Sigmoid colon (tissue), 7 donors: ENCODE data around the gene PRDM4. TPM values are rescaled to one million over a fixed set of nuclear protein-coding genes. Genes with fewer than 3 reads are reported as not detected.
"Not testable (repeated sequence)": the region's sequence is repeated elsewhere in the genome, so short reads cannot be mapped to it uniquely, and the experiment has no call there.

ENCODE experiments used
- DNase-seq: peaks from one replicate; pipeline ENCODE4 v3.0.0-alpha.2; 2019
- H3K27ac ChIP-seq, 4 donors: fragments of 200-600 bp; sonication (generic); one replicate each; pipeline ENCODE4 v1.5.1; 2016 to 2019; ENCODE audit warnings: mild to moderate bottlenecking in 1 of 4
- H3K27me3 ChIP-seq, 3 donors: fragments of 200-600 bp; sonication (generic); one replicate each; pipeline ENCODE4 v1.5.1; 2019; ENCODE audit warnings: mild to moderate bottlenecking in 1 of 3
- H3K36me3 ChIP-seq, 4 donors: fragments of 200-600 bp; sonication (generic); one replicate each; pipeline ENCODE4 v1.5.1; 2016 to 2019
- H3K4me1 ChIP-seq, 4 donors: fragments of 200-600 bp; sonication (generic); one replicate each; pipeline ENCODE4 v1.5.1; 2017 to 2019
- H3K4me3 ChIP-seq, 4 donors: fragments of 200-600 bp; sonication (generic); one replicate each; pipeline ENCODE4 v1.5.1; 2017 to 2019; ENCODE audit warnings: mild to moderate bottlenecking in 2 of 4, moderate library complexity in 1 of 4
- H3K9me3 ChIP-seq, 4 donors: fragments of 200-600 bp in 3 of 4; sonication (generic) in 3 of 4; one replicate each; pipeline versions ENCODE4 v1.5.1 to v1.6.1; 2013 to 2019
- EP300 ChIP-seq, 4 donors: sonication (generic); formaldehyde crosslinking; IDR thresholded peaks; one replicate each; pipeline ENCODE4 v1.6.1; 2017; ENCODE audit warnings: antibody characterized with exemption in 4 of 4
- POLR2A ChIP-seq, 2 donors: fragments of 450-650 bp; IDR thresholded peaks; one replicate each; pipeline ENCODE4 v1.6.1; 2016; ENCODE audit warnings: antibody characterized with exemption in 2 of 2, mild to moderate bottlenecking in 2 of 2, moderate library complexity in 2 of 2
- POLR2AphosphoS5 ChIP-seq, 4 donors: sonication (generic); formaldehyde crosslinking; IDR thresholded peaks; one replicate each; pipeline ENCODE4 v1.6.1; 2017; ENCODE audit warnings: antibody characterized with exemption in 4 of 4
- WGBS, 2 donors: extraction: QIAGEN DNeasy Blood & Tissue Kit; methylation state at CpG; one replicate each; pipeline ENCODE4 v1.1.7; 2013; 5-methylcytosine and 5-hydroxymethylcytosine counted together
- intact Hi-C: fragments of 100-400 bp; cut with DNase I; formaldehyde crosslinking; loops from one replicate; pipeline ENCODE4 v1.15.1; 2023
- polyA plus RNA-seq, 3 donors: library from polyadenylated mRNA; stranded (reverse); fragments of 200-250 nt; gene quantifications; one replicate each; pipeline ENCODE4 v1.2.3, GENCODE V29; 2013
- total RNA-seq, 4 donors: library from RNA; depleted of rRNA; stranded (reverse); fragments of >200 nt; gene quantifications; one replicate each; pipeline ENCODE4 v1.1.0, GENCODE V29; 2016
- TF ChIP-seq, protein P1 (sequence below), 4 experiments: fragments of 450-650 bp in 3 of 4; fragments of 200-600 bp in 1 of 4; IDR thresholded peaks; one replicate each; pipeline ENCODE4 v1.5.1; 2016 to 2019; ENCODE audit warnings: antibody characterized with exemption in 4 of 4, mild to moderate bottlenecking in 3 of 4, moderate library complexity in 2 of 4
- donor health status: healthy with polysubstance abuse.
- donor health status: Bipolar disorder and iron deficiency.
- donor health status: healthy.

Gene PRDM4
- total and polyA plus RNA-seq, 7 donors = 15.6 to 25.7 (median 19.7) TPM

DNA sequence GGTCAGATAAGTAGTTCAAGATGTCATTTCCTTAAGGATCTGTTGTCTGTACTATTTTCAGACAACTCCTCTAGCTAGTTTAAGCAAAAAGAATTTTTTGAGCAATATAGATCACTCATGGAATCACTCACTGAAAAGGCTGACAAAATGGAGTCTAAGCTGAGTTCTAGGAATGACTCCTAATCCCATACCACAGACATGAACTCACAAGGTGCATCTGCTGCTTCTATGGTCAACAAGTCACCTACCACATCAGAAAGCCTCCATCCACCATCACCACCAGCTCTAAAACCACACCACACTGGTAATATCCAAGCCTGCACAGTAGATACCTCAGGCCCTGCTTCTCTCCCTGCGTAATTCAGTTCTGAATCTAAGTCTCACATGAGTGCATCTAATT is 42.3 kb downstream of the PRDM4 start:
- DNase-seq = no peak
- Histone ChIP-seq H3K27me3 (no peaks in the 10 kb centered on the region), H3K36me3 (peaks cover 0 to 30% (median 4%) of the 10 kb centered on the region in 4 donors), H3K27ac (no peak overlapping the region), H3K9me3 (no peaks in the 10 kb centered on the region), H3K4me1 (no peaks in the 10 kb centered on the region), H3K4me3 (no peak overlapping the region)
- intact Hi-C loops = no loop called here
- TF ChIP-seq EP300 (IDR thresholded peaks at IDR 0.05) (no peak), POLR2AphosphoS5 (IDR thresholded peaks at IDR 0.05) (no peak), POLR2A (IDR thresholded peaks at IDR 0.05) (no peak)
- TF ChIP-seq, protein P1, sequence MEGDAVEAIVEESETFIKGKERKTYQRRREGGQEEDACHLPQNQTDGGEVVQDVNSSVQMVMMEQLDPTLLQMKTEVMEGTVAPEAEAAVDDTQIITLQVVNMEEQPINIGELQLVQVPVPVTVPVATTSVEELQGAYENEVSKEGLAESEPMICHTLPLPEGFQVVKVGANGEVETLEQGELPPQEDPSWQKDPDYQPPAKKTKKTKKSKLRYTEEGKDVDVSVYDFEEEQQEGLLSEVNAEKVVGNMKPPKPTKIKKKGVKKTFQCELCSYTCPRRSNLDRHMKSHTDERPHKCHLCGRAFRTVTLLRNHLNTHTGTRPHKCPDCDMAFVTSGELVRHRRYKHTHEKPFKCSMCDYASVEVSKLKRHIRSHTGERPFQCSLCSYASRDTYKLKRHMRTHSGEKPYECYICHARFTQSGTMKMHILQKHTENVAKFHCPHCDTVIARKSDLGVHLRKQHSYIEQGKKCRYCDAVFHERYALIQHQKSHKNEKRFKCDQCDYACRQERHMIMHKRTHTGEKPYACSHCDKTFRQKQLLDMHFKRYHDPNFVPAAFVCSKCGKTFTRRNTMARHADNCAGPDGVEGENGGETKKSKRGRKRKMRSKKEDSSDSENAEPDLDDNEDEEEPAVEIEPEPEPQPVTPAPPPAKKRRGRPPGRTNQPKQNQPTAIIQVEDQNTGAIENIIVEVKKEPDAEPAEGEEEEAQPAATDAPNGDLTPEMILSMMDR (IDR thresholded peaks at IDR 0.05) = no peak
- WGBS, 2 donors = 94 to 100% methylated on average over 1 of the region's 1 CpG

DNA sequence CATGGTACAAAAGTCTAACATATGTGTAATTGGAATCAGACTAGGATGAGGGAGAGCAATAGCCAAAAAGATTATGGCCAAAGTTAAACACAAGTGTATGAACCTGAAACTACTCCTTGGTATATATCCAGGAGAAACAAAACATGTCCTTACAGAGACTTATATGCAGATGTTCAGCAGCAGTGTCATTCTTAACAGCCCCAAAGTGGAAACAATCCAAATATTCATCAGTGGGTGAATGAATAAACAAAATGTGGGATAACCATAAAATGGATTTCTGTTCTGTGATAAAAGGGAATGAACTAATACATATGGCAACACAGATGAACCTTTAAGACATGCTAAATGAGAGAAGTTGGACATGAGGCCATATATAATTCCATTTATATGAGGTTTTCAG is 45.2 kb downstream of the PRDM4 start:
- H3K27ac ChIP-seq = no peak overlapping the region
- no peak overlapping the region for H3K4me3 ChIP-seq
- no peaks in the 10 kb centered on the region for H3K9me3 ChIP-seq
- H3K4me1 ChIP-seq = no peaks in the 10 kb centered on the region
- no peaks in the 10 kb centered on the region for H3K27me3 ChIP-seq
- DNase-seq = no peak
- peaks cover 7 to 55% (median 21%) of the 10 kb centered on the region in 4 donors for H3K36me3 ChIP-seq
- TF ChIP-seq POLR2AphosphoS5 (IDR thresholded peaks at IDR 0.05) = no peak
- no peak for TF ChIP-seq POLR2A (IDR thresholded peaks at IDR 0.05)
- TF ChIP-seq, protein P1 (IDR thresholded peaks at IDR 0.05) = no peak
- TF ChIP-seq EP300 (IDR thresholded peaks at IDR 0.05) = no peak
- intact Hi-C loops = no loop called here

DNA sequence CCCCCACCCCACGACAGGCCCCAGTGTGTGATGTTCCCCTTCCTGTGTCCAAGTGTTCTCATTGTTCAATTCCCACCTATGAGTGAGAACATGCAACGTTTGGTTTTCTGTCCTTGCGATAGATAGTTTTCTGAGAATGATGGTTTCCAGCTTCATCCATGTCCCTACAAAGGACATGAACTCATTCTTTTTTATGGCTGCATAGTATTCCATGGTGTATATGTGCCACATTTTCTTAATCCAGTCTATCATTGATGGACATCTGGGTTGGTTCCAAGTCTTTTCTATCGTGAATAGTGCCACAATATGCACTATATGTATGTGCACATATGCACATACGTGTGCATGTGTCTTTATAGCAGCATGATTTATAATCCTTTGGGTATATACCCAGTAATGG is 55.4 kb downstream of the PRDM4 start:
- H3K4me1 ChIP-seq, DNase-seq, H3K27ac ChIP-seq, H3K27me3 ChIP-seq, H3K9me3 ChIP-seq, intact Hi-C loops, H3K4me3 ChIP-seq: not testable (repeated sequence)
- WGBS, 2 donors = 97 to 99% methylated on average over 4 to 5 of the region's 5 CpGs
- peaks cover 21 to 84% (median 57%) of the 10 kb centered on the region in 4 donors for H3K36me3 ChIP-seq

DNA sequence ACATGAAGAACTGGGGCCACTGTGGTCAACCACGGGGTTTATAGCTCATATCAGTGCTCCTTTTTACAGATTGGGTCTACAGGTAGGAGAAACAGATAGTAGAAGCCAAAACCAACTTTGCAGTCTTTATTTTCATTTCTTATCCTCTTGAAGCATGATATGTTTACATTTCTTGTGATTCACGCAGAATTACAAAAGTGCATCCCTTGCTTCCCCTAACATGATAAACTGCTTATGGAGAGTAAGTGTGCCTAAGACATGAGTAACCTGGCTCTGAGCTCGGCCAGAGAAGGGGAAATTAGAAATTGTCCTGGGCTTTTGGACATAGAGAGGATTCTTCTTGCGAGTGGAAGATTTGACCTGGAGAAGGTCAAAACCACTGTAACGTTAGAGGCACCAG is 56.9 kb downstream of the PRDM4 start:
- WGBS, 2 donors = 83 to 90% methylated on average over 5 of the region's 5 CpGs

DNA sequence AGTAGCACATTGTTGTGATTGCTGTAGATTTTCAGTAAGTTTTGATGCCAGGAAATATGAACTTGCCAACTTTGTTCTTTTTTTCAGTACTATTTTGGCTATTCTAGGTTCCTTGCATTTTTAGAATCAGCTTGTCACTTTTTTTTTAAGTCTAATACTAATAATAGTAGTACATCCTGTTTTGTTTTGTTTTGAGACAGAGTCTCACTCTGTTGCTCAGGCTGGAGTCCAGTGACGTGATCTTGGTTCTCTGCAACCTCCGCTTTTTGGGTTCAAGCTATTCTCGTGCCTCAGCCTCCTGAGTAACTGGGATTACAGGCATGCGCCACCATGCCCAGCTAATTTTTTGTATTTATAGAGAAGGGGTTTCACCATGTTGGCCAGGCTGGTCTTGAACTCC is 58.8 kb downstream of the PRDM4 start:
- TF ChIP-seq, protein P1 (IDR thresholded peaks at IDR 0.05) = no peak
- no peak for TF ChIP-seq POLR2AphosphoS5 (IDR thresholded peaks at IDR 0.05)
- TF ChIP-seq EP300 (IDR thresholded peaks at IDR 0.05) = no peak
- no peak for TF ChIP-seq POLR2A (IDR thresholded peaks at IDR 0.05)
- no peak overlapping the region for H3K4me3 ChIP-seq
- peaks cover 29 to 88% (median 69%) of the 10 kb centered on the region in 4 donors for H3K36me3 ChIP-seq
- no peaks in the 10 kb centered on the region for H3K27me3 ChIP-seq
- WGBS, 2 donors = 90 to 98% methylated on average over 4 of the region's 4 CpGs
- peaks cover 0 to 2% (median 0%) of the 10 kb centered on the region in 4 donors for H3K9me3 ChIP-seq
- H3K27ac ChIP-seq = no peak overlapping the region
- H3K4me1 ChIP-seq = no peaks in the 10 kb centered on the region
- intact Hi-C loops = no loop called here
- no peak for DNase-seq

More for the DNA sequence above, 56.9 kb downstream of the PRDM4 start:
- intact Hi-C loops = no loop called here
- Histone ChIP-seq H3K27ac (no peak overlapping the region), H3K36me3 (peaks cover 21 to 84% (median 64%) of the 10 kb centered on the region in 4 donors), H3K4me1 (no peaks in the 10 kb centered on the region), H3K4me3 (no peak overlapping the region), H3K27me3 (no peaks in the 10 kb centered on the region), H3K9me3 (peaks cover 0 to 2% (median 0%) of the 10 kb centered on the region in 4 donors)
- no peak for DNase-seq
- TF ChIP-seq POLR2A (IDR thresholded peaks at IDR 0.05) = no peak
- TF ChIP-seq, protein P1 (IDR thresholded peaks at IDR 0.05) = no peak
- TF ChIP-seq EP300 (IDR thresholded peaks at IDR 0.05) = no peak
- no peak for TF ChIP-seq POLR2AphosphoS5 (IDR thresholded peaks at IDR 0.05)

DNA sequence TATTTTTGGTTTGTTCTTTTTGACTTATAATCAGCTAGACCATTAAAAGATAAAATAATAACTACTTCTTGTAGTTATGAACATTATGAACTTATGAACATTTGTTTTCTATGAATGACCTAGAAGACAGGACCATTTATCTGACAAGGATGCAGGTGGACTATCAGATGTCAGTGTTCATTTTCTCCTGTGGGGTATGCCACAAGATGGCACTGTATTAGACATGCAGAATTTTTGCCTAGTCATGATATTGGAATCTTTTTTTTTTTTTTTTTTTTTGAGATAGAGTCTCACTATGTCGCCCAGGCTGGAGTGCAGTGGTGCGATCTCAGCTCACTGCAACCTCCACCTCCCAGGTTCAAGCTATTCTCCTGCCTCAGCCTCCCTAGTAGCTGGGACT is 65.2 kb downstream of the PRDM4 start:
- peaks cover 42 to 99% (median 78%) of the 10 kb centered on the region in 4 donors for H3K36me3 ChIP-seq
- DNase-seq, H3K4me3 ChIP-seq, H3K4me1 ChIP-seq, H3K9me3 ChIP-seq, H3K27ac ChIP-seq, H3K27me3 ChIP-seq: not testable (repeated sequence)
- intact Hi-C loops = loop anchor here (5.0 kb wide), 1 partner anchor 42 kb away; no protein-coding TSS in a partner anchor
- 94 to 98% methylated on average over 2 of the region's 2 CpGs for WGBS, 2 donors
